ENCODE data around the gene ANKRD16.
"Not testable (repeated sequence)": the region's sequence is repeated elsewhere in the genome, so short reads cannot be mapped to it uniquely, and the experiment has no call there.

The ANKRD16 gene

DNA sequence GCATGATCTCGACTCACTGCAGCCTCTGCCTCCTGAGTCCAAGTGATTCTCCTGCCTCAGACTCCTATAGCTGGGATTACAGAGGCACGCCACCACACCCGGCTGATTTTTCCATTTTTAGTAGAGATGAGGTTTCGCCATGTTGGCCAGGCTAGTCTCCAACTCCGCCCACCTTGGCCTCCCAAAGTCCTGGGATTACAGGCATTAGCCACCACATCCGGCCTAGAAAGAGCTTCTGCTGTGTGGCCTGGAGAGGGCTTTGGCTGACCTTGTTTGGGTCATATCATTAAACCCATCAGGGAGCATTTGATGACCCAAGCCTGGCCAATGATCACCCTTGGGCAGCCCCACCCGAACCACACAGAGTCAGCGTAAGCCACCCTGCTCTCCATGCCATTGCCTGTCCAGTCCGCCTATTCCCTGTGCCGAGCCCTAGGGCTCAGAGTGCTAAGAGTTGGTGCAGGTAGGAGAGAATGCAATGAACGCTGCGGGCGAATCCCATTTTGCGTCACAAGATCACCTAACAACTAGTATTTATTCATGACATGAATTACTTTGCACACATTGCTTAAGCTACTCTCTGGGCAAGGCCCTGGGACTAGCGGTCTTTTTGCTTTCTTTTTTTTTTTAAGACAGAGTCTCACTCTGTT lies 54.1 kb downstream of the ANKRD16 start:
- DNase-seq (ENCODE audit: low read depth) = no peak

GRCh38 chr10:5833814-5834213 lies 55.9 kb downstream of the ANKRD16 start:
- no peak for DNase-seq (ENCODE audit: low read depth)

DNA sequence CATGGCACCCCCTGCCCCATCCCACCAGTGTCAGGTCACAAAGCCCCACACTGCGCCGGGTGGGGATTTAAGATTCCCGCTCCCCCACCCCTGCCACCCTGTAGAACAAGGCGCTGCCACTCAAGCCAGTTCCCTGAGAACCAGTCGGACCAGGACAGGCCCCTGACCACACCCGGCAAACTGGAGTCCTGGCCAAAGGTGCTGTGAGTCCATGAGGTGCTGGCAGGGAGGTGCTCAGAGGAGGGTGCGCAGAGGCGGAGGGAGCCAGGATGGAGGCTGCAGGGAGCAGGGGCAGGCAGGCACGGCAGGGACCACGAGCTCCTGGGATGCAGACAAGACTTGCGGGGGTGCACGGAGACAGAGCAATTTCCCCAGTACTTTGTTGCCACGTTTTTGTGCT lies 56.7 kb downstream of the ANKRD16 start:
- no peak for DNase-seq (ENCODE audit: low read depth)

DNA sequence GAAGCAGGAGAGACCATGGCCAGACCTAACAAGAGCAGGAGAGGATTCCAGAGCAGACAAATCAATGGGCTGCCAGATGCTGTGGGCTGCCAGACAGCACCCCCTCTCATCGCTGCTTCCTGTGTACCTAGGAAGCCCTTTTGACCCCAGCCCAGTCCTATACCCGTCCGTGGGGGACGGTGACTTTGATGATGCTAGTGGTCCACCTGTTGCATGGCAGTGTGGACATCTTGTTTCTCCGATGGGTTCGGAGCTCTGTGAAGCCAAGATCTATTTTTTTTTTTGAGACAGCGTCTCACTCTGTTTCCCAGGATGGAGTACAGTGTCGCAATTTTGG lies 58.3 kb downstream of the ANKRD16 start:
- DNase-seq (ENCODE audit: low read depth) = no peak

DNA sequence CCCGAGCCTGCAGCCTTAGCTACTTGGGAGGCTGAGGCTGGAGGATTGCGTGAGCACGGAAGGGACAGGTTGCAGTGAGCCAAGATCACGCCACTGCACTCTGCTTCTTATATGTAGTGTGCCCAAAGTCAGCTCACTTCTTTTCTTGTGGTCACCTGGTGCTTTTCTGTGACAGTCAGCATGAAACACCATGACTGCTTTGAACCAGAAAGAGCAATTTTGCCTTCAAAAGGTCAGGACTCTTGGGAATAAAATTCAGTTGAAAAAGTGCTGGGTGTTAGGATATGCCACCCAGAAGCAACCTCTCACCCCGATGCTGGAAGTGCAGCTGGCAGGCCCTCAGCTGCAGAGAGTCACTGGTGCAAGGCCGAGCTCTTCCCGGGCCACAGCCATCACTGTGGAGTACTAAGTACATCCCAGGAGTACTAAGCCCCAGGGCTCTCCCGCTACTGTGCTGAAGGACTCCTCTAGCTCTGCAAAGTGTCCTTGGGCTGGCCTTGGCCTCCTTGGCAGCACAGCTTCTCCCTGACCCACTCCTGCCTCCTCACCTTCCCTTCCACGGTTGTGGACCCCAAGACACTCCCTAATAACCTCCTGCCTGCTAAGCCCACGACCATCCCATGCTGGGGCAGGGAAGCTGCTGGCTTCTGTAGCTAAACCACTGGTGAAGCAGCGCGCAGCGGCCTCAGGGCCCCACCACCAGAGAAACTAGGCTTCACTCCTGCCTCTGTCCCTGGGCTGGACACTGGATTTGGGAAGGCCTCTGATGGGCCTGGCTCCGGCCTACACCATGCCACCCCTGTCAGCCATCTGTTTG lies 58.9 kb downstream of the ANKRD16 start:
- no peak for DNase-seq (ENCODE audit: low read depth)

DNA sequence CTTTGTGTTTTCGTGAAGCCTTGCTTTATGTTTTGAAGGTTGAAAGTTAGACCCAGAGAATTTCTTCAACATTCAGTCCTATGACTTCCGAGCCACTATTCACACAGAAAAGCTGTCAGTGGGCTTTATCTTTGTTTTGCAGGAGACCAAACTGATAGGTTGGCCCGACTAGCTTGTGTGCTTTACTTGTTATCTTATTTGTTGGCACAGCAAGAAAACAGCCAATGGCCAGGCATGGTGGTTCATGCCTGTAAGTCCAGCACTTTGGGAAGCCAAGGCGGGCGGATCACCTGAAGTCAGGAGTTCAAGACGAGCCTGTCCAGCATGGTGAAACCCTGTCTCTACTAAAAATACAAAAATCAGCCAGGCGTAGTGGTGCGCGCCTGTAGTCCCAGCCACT lies 60.4 kb downstream of the ANKRD16 start:
- DNase-seq (ENCODE audit: low read depth) = no peak

- no peak for DNase-seq (ENCODE audit: low read depth)
These were observed 61.0 kb downstream of the ANKRD16 start for GRCh38 chr10:5828725-5829124.

DNA sequence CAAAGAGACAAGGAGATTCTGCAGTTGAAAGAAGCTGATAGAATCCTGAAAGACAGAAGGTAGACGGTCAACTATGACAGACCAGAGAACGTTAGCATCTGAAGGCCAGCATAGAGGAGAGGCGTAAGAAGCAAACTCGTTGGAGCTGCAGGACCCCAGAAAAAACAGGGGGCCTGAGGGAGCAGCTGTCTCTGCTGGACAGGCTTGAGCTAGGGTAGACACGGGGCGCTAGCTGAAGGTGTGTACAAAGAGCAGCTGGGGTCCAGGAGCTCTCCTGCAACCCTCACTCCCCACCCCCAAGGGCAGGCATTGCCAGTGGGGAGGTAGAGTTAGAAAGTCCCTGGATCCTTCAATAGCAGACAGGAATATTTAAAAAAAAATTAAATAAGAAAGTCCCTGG lies 61.9 kb downstream of the ANKRD16 start:
- no peak for DNase-seq (ENCODE audit: low read depth)

GRCh38 chr10:5826511-5826910 lies 63.2 kb downstream of the ANKRD16 start:
- not testable (repeated sequence) for DNase-seq (ENCODE audit: low read depth)

- DNase-seq (ENCODE audit: low read depth) = no peak
These were observed 70.8 kb downstream of the ANKRD16 start for GRCh38 chr10:5818894-5819293.

DNA sequence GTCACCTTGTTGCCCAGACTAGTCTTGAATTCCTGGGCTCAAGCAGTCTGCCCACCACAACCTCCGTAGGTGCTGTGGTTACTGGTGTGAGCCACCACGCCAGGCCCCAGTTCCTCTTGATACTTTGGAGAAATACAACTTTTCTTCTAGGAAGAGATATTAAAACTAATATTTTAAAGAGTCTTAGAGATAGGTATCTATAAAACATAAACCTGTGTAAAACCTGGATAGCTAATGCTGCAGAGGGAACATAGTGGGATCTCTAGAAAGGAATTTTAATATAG lies 71.7 kb downstream of the ANKRD16 start:
- DNase-seq (ENCODE audit: low read depth) = no peak

GRCh38 chr10:5817322-5818047 lies 72.2 kb downstream of the ANKRD16 start:
- no peak for DNase-seq (ENCODE audit: low read depth)

GRCh38 chr10:5816170-5816569 lies 73.5 kb downstream of the ANKRD16 start:
- DNase-seq (ENCODE audit: low read depth) = no peak

DNA sequence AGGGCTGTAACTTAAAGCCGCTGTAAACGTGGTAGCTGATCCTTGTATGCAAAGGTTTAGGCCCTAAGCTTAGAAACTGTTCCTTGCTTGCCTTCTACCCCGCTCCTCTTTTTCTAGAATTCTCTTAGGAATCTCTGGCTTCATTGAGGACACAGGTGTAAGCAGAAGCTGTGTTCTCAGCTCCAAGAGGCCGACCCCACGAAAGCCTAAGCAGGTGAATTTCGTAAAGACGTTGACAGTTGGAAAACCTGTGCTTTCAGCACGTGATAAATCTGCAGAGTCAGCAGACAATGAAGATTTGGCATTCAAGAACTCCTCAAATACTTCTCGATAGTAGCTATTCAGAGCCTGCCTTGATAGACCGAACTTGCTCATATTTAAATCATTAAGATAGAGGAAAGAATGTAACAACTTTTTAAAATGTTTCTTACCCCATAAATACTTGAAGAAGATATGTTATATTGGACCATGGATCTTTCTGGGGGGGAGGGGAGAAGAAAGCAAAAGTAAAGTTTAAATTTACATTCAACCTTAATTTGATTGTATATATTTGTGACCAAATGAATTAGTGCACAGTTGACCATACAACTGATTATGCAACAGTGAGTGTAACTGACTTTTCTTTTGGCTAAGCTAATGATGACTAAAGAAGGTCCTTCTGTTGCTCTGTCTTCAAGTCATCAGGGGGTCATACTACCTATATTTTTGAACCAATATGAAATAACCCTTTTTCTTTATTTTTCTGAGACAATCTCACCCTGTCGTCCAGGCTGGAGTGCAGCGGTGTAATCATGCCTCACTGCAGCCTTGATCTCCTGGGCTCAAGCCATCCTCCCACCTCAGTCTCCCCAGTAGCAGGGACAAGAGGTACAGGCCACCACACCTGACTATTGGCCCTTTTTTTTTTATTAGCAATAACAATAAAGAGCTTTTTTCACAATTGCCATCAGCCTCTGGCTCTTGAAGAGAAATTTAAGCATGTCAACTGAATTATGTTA lies 75.3 kb downstream of the ANKRD16 start:
- no peak for DNase-seq (ENCODE audit: low read depth)

DNA sequence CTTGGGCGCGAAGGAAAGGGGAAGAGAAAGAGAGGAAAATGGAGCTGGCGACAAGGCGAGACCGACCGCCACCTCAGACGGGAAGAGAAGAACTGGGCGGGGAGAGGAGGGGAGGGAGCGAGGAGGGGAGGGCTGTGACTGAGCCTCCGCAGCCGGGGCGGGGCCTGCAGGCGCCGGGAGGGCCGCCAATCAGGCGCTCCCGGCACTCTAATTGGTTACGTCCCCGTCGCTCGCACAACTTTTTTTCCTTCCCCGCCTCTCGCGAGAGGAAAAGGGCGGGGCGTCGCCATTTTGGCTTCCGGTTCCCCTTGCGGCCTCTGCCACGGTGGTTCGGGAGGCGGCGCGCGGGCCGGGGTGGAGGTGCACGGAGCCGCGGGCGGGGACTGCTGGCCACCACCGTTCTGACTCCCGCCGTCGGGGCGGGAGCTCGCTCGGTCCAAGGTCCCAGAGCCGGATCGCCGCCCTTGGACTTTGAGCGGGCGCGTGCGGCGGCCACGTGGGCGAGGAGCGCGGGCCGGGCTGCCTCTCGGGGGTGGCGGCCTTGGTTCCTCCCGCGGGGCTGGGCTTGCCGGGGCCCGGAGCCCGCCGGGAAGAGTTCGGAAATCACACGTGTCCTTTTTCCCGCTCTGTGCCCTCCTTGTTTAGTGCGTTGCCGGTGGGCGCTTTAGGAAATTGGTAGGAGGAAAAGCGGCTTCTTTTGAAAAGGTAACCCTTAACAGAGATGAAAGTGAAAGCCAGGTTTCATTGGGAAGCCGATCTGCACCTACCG lies 76.2 kb downstream of the ANKRD16 start, which contains the start of gene GDI2:
Gene GDI2, minus strand, starts transcription at position 94 of the 769 bp plus-strand sequence. CDS start 176 bp downstream, outside the sequence.
- peak; percentile 95 for DNase-seq (ENCODE audit: low read depth)

- no peak for DNase-seq (ENCODE audit: low read depth)
These were observed 76.7 kb downstream of the ANKRD16 start for GRCh38 chr10:5813091-5813340.

DNA sequence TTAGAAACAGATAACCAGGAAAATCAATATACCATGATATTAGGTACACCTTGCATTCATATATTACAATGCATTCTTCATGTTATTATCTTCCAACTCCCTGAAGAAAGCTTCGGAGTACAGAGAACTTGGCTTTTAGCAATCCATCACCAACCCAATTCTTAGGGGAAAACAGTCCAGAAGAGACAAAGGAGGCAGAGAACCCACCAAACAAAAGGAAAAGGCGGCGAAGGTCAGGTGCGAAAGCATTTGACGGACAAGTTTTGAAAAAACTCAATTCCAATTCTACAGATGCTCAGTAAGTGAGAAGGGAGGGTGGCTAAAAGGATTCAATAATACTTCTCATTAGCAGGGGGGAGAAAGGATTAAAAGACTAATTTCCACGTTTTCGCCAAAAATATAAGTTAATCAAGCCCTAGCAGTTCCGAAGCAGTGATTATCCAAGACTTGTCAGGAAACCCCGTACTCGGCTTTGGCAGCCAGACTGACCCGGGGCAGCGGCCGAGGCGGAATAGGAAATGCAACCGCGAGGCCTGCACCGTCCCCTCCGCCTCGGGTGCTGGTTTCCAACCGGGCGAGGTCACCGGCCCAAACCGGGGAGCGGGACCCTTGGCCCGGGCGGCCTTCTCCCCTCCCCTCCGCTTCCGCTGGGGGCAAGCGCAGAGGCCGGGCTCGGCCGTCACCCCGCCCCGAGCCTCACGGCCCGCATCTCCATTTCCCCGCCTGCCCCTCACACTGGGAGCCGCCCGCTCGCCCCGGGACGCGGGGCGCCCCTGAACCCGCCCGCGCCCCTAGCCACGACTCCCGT lies 77.2 kb downstream of the ANKRD16 start:
- DNase-seq (ENCODE audit: low read depth) = peak; percentile 19

All from activated gamma-delta T cell treated with anti-CD3 and anti-CD28 coated beads, Interleukin-2, amount 50 U/mL, for 16 hours (primary cell).